Measurements from ENCODE around the gene ZNF320.
"Not testable (repeated sequence)": the region's sequence is repeated elsewhere in the genome, so short reads cannot be mapped to it uniquely, and the experiment has no call there.

Gene ZNF320

GRCh38 chr19:52871466-52871865 is 26.0 kb downstream of the ZNF320 start:
- TF ChIP-seq CTCF (IDR thresholded peaks at IDR 0.05; ENCODE audit: low read depth, low read length, missing control alignments), result no peak
- no peaks in the 10 kb centered on the region for H3K36me3 ChIP-seq (replicated peaks)
- DNase-seq, result no peak
- in situ Hi-C loops (cut with HindIII; ENCODE audit: low pct_ligation_motif_present, low sequenced_read_pairs), result no loop called here
- H3K4me3 ChIP-seq (ENCODE audit: low read depth, low read length), result no peak overlapping the region
- H3K27me3 ChIP-seq (replicated peaks), result no peaks in the 10 kb centered on the region
- H3K27ac ChIP-seq, result no peak overlapping the region

- H3K36me3 ChIP-seq (replicated peaks); H3K27ac ChIP-seq; DNase-seq; H3K4me3 ChIP-seq (ENCODE audit: low read depth, low read length); in situ Hi-C loops (cut with HindIII; ENCODE audit: low pct_ligation_motif_present, low sequenced_read_pairs); H3K27me3 ChIP-seq (replicated peaks): not testable (repeated sequence)
Measured at GRCh38 chr19:52868031-52868430, 29.4 kb downstream of the ZNF320 start.

GRCh38 chr19:52857378-52858191 is 39.9 kb downstream of the ZNF320 start, which contains the start of gene ZNF468:
TSS of gene ZNF468 (minus strand) at chr19:52857619. CDS start at chr19:52854272, 3,347 bp downstream.
- H3K4me3 ChIP-seq (ENCODE audit: low read depth, low read length), result peak within 1 kb of the TSS; percentile 63
- in situ Hi-C loops (cut with HindIII; ENCODE audit: low pct_ligation_motif_present, low sequenced_read_pairs); H3K36me3 ChIP-seq (replicated peaks); H3K27me3 ChIP-seq (replicated peaks): not testable (repeated sequence)
- DNase-seq, result peak; percentile 59
- H3K27ac ChIP-seq, result peak within 1 kb of the TSS; percentile 68

- H3K27me3 ChIP-seq (replicated peaks); DNase-seq; in situ Hi-C loops (cut with HindIII; ENCODE audit: low pct_ligation_motif_present, low sequenced_read_pairs); H3K36me3 ChIP-seq (replicated peaks): not testable (repeated sequence)
- Histone ChIP-seq H3K4me3 (ENCODE audit: low read depth, low read length) (peak overlapping the region; percentile 63), H3K27ac (peak overlapping the region; percentile 68)
Measured at GRCh38 chr19:52856540-52857377, 40.7 kb downstream of the ZNF320 start.
